CD8-positive, alpha-beta memory T cell (primary cell): ENCODE measurements around the gene ZNF574. TPM values are rescaled to one million over a fixed set of nuclear protein-coding genes. Genes with fewer than 3 reads are reported as not detected.
A peak's percentile ranks its signal among the peaks of the same experiment; 100 is the strongest.

ENCODE experiments used
- CTCF ChIA-PET: fragments of 350-600 bp; sonication (Branson Sonifier 250); formaldehyde crosslinking; loops from one replicate; lab custom pipeline; 2021; ENCODE audit warnings: antibody characterized with exemption; lab: Charles Lee
- POLR2A ChIA-PET: fragments of 350-600 bp; sonication (Branson Sonifier 250); formaldehyde crosslinking; loops from one replicate; lab custom pipeline; 2021; ENCODE audit warnings: antibody characterized with exemption; lab: Charles Lee
- DNase-seq, 5 donors: peaks; one replicate each; pipeline versions ENCODE4 v3.0.0 to v3.0.0-alpha.2; 2020 to 2022; ENCODE audit warnings: mixed read lengths in 1 of 5
- H3K27ac ChIP-seq: one replicate; pipeline ENCODE4 v1.7.0; 2013; ENCODE audit warnings: low read depth, mild to moderate bottlenecking, low read length, moderate library complexity
- H3K27me3 ChIP-seq: 2 replicates; pipeline ENCODE4 v1.7.0; 2013; ENCODE audit warnings: low read length, mild to moderate bottlenecking; ENCODE audit not compliant: insufficient read depth, poor library complexity, severe bottlenecking
- H3K36me3 ChIP-seq: 2 replicates; pipeline ENCODE4 v1.7.0; 2013; ENCODE audit warnings: mild to moderate bottlenecking, low read length, moderate library complexity; ENCODE audit not compliant: insufficient read depth
- H3K4me1 ChIP-seq: 2 replicates; pipeline ENCODE4 v1.7.0; 2013; ENCODE audit warnings: mild to moderate bottlenecking, low read length, moderate library complexity; ENCODE audit not compliant: insufficient read depth
- H3K4me3 ChIP-seq: 2 replicates; pipeline ENCODE4 v1.7.0; 2013; ENCODE audit warnings: mild to moderate bottlenecking, low read length
- H3K9me3 ChIP-seq: 2 replicates; pipeline ENCODE4 v1.7.0; 2013; ENCODE audit warnings: mild to moderate bottlenecking, low read length
- H3K27ac Mint-ChIP-seq, 8 donors: one replicate each; pipeline ENCODE4 v1.8.0; 2020 to 2021; ENCODE audit warnings: mixed read lengths in 8 of 8, mild to moderate bottlenecking in 6 of 8, inconsistent platforms in 3 of 8, moderate library complexity in 3 of 8
- H3K27me3 Mint-ChIP-seq, 2 donors: one replicate each; pipeline ENCODE4 v1.8.0; 2020 to 2021; ENCODE audit warnings: mixed read lengths in 2 of 2, mild to moderate bottlenecking in 1 of 2, moderate library complexity in 1 of 2
- H3K36me3 Mint-ChIP-seq, 3 donors: one replicate each; pipeline ENCODE4 v1.8.0; 2020 to 2021; ENCODE audit warnings: mixed read lengths in 3 of 3, inconsistent platforms in 1 of 3, mild to moderate bottlenecking in 1 of 3
- H3K4me1 Mint-ChIP-seq, 3 donors: one replicate each; pipeline ENCODE4 v1.8.0; 2020 to 2021; ENCODE audit warnings: mixed read lengths in 3 of 3, inconsistent platforms in 1 of 3, mild to moderate bottlenecking in 1 of 3
- H3K4me3 Mint-ChIP-seq, 7 donors: one replicate each; pipeline ENCODE4 v1.8.0; 2020 to 2021; ENCODE audit warnings: mixed read lengths in 7 of 7, mild to moderate bottlenecking in 6 of 7, moderate library complexity in 4 of 7, inconsistent platforms in 2 of 7
- H3K9me3 Mint-ChIP-seq, 5 donors: one replicate each; pipeline ENCODE4 v1.8.0; 2020 to 2022; ENCODE audit warnings: mixed read lengths in 5 of 5, mild to moderate bottlenecking in 3 of 5, moderate library complexity in 2 of 5, inconsistent platforms in 1 of 5
- polyA plus RNA-seq: library from polyadenylated mRNA; unstranded; fragments of 300-500 nt; fragmentation: Illumina TruSeq; gene quantifications from one replicate; pipeline ENCODE4 v1.2.3, GENCODE V29; 2021
- total RNA-seq, 2 experiments: library from RNA; stranded (reverse); gene quantifications; one replicate each; pipeline ENCODE4 v1.2.3, GENCODE V29; 2021

ZNF574 gene
- total and polyA plus RNA-seq, 3 experiments from 2014 or later: 18.8 to 24.9 (median 21.9) TPM

DNA sequence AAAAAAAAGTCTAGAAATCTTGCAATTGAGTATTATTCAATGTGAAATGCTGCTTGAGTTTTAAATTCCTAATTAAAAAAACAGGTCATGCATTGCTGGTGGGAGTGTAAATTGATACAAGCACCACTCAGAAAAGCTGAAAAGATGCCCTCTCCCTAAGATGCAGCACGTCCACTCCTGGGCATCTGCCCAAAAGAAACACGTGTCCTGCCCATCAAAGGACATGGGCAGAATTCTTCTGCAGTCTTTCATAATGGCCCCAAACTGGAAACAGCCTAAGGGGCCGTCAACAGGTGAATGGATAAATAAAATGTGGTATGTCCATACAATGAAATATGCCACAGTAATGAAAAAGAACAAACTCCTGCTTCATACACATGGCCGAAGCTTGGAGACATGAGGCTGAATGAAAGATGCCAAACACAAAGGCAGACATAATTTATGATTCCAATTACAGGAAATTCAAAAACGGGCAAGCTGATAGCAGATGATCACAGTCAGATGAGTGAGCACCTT is 48.5 kb downstream of the ZNF574 start:
- ChIA-PET CTCF (interaction anchor here (0.8 to 4.1 kb wide), 7 partner anchors 8 to 119 kb away, joined by 3 to 31 read pairs (median 6); partner anchors contain the start of genes POU2F2 and ZNF574), POLR2A (no interaction called here)
- H3K27me3 Mint-ChIP-seq: no peaks in the 10 kb centered on the region
- Histone ChIP-seq H3K9me3 (no peaks in the 10 kb centered on the region), H3K27ac (no peak overlapping the region), H3K4me3 (no peak overlapping the region), H3K27me3 (no peaks in the 10 kb centered on the region), H3K4me1 (peaks cover 48% of the 10 kb centered on the region), H3K36me3 (no peaks in the 10 kb centered on the region)
- H3K27ac Mint-ChIP-seq: peak overlapping the region; percentile 37 to 92 (median 62)
- peak overlapping the region in 1 of 7 donors; percentile 24 for H3K4me3 Mint-ChIP-seq
- peaks cover 0 to 20% (median 1%) of the 10 kb centered on the region in 3 donors for H3K36me3 Mint-ChIP-seq
- DNase-seq: no peak
- peaks cover 63 to 83% (median 71%) of the 10 kb centered on the region in 3 donors for H3K4me1 Mint-ChIP-seq
- no peaks in the 10 kb centered on the region for H3K9me3 Mint-ChIP-seq

DNA sequence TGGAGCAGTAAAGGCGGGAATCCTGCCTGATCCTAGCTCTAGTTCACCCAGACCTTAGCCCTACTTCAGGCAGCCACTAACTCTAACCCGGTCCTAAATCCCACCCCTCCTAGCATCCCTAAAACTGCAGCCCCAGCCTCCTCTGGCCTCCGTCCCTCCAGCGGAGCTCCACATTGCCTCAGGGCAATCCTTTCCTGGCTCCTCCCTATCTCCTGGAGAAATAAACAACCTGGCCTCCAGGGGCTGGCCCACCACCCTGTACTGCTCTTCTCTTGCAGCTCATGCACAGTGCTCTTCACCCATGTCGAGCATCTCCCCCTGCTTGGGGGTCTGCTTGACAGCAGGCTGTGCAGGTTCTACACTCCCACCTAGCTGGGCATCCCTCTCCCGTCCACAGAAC is 49.6 kb downstream of the ZNF574 start:
- peaks cover 74 to 92% (median 81%) of the 10 kb centered on the region in 3 donors for H3K4me1 Mint-ChIP-seq
- no peak overlapping the region for H3K27ac ChIP-seq
- no peaks in the 10 kb centered on the region for H3K36me3 ChIP-seq

DNA sequence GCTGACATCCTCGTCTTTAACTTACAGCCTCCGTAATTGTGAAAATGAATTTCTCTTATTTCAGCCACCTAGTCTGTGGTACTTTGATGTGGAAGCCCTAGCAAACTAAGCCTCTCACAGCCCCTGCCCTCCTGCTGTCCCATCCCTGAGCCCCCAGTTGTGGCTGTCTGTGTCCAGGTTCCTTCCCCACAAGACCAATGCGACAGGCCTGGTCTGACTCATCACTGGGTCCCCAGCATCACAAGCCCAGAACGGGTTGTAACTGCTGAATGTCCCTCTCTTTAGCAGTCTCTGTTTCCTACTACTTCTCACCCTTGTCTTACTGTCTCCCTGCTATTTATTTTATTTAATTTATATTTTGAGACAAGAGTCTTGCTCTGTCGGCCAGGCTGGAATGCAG is 50.6 kb downstream of the ZNF574 start:
- Mint-ChIP-seq H3K36me3 (peaks cover 0 to 22% (median 1%) of the 10 kb centered on the region in 3 donors), H3K27ac (peak overlapping the region in 7 of 8 donors; percentile 62 to 94 (median 72)), H3K4me1 (peaks cover 71 to 90% (median 79%) of the 10 kb centered on the region in 3 donors), H3K9me3 (no peaks in the 10 kb centered on the region), H3K27me3 (no peaks in the 10 kb centered on the region), H3K4me3 (no peak overlapping the region)
- Histone ChIP-seq H3K9me3 (no peaks in the 10 kb centered on the region), H3K4me3 (no peak overlapping the region), H3K36me3 (no peaks in the 10 kb centered on the region), H3K4me1 (peaks cover 58% of the 10 kb centered on the region), H3K27me3 (no peaks in the 10 kb centered on the region), H3K27ac (no peak overlapping the region)
- DNase-seq: no peak
- ChIA-PET POLR2A (no interaction called here), CTCF (interaction anchor here (1.0 to 2.7 kb wide), 2 partner anchors 11 to 18 kb away, joined by 3 to 10 read pairs; no protein-coding TSS in a partner anchor)

More for the DNA sequence above, 49.6 kb downstream of the ZNF574 start:
- H3K4me3 Mint-ChIP-seq: peak overlapping the region in 2 of 7 donors; percentile 5 to 25
- H3K36me3 Mint-ChIP-seq: peaks cover 0 to 20% (median 1%) of the 10 kb centered on the region in 3 donors
- no peaks in the 10 kb centered on the region for H3K27me3 Mint-ChIP-seq
- Histone ChIP-seq H3K27me3 (no peaks in the 10 kb centered on the region), H3K9me3 (no peaks in the 10 kb centered on the region), H3K4me3 (no peak overlapping the region), H3K4me1 (peaks cover 57% of the 10 kb centered on the region)
- ChIA-PET CTCF (interaction anchor here (0.8 to 4.1 kb wide), 3 partner anchors 16 to 118 kb away, joined by 3 to 31 read pairs (median 3); partner anchors contain the start of gene ZNF574), POLR2A (no interaction called here)
- no peak for DNase-seq
- H3K9me3 Mint-ChIP-seq: no peaks in the 10 kb centered on the region
- H3K27ac Mint-ChIP-seq: peak overlapping the region in 7 of 8 donors; percentile 33 to 86 (median 81)

DNA sequence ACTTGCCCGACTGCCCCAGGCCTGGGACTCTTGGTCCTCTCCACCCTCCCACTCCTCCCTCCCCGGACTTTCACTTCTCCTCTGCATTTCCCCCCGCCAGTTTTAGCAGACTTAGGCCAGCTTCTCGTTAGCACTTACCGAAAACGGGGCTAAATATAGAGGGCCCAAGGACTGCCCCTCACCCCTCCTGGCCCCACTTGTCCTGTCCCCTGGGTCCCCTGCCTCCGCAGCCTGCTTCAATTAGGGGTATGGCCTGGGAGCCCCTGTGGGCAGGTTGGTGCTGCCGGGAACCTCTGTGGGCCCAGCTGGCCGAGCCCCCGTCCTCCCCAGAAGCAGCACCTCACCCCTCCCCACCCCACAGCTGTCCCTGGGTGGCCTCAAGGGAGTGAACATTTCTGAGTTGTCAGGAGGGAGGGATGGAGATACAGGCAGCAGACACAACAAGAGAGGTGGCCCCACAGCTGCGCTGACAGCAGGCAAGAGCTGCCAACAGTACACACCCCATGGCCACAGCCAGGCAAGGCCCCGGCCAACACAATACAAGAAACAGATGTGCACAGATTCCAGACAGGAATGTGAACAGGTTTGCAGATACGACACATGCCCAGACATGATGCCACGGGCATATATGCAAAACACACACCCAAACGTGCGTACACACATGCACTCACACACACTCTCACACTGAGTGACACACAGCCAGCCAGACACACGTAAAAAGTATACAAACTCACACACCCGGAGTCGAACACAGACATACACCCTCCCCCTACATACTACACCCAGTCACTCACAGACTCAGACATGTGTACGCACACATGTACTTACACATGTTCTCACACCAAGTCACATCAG is 53.7 kb downstream of the ZNF574 start:
- Mint-ChIP-seq H3K27me3 (no peaks in the 10 kb centered on the region), H3K36me3 (peaks cover 0 to 19% (median under 1%) of the 10 kb centered on the region in 3 donors), H3K4me3 (peak overlapping the region in 6 of 7 donors; percentile 25 to 75 (median 51)), H3K4me1 (peaks cover 63 to 88% (median 73%) of the 10 kb centered on the region in 3 donors), H3K27ac (peak overlapping the region; percentile 58 to 89 (median 70)), H3K9me3 (no peaks in the 10 kb centered on the region)
- Histone ChIP-seq H3K9me3 (no peaks in the 10 kb centered on the region), H3K36me3 (no peaks in the 10 kb centered on the region), H3K27me3 (no peaks in the 10 kb centered on the region), H3K4me1 (peaks cover 48% of the 10 kb centered on the region), H3K27ac (no peak overlapping the region), H3K4me3 (no peak overlapping the region)
- peak in 1 of 5 donors; percentile 8 for DNase-seq
- CTCF ChIA-PET: interaction anchor here (1.6 to 2.7 kb wide), 2 partner anchors 21 to 150 kb away, joined by 4 to 10 read pairs; no protein-coding TSS in a partner anchor
- POLR2A ChIA-PET: no interaction called here

DNA sequence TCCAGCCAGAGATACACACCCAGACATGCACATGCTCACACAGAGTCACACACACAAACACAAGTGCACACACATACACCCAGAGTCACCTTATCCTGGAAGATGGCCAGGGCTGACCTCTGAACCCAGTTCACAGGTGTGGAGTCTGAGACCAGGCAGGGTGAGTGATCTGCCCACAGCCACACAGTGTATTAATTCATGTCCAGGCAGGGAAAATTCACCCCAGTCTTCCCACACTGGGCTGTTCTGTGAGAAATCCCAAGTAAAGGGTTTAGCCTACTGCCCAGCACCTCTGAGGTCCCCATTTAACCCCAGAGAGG is 54.2 kb downstream of the ZNF574 start:
- Mint-ChIP-seq H3K36me3 (peaks cover 0 to 17% (median 0%) of the 10 kb centered on the region in 3 donors), H3K27me3 (no peaks in the 10 kb centered on the region), H3K9me3 (no peaks in the 10 kb centered on the region), H3K4me1 (peaks cover 64 to 86% (median 72%) of the 10 kb centered on the region in 3 donors), H3K4me3 (peak overlapping the region; percentile 44 to 92 (median 53)), H3K27ac (peak overlapping the region; percentile 8 to 91 (median 59))
- DNase-seq: no peak
- Histone ChIP-seq H3K4me1 (peaks cover 46% of the 10 kb centered on the region), H3K9me3 (no peaks in the 10 kb centered on the region), H3K27me3 (no peaks in the 10 kb centered on the region), H3K4me3 (no peak overlapping the region), H3K27ac (no peak overlapping the region), H3K36me3 (no peaks in the 10 kb centered on the region)
- POLR2A ChIA-PET: no interaction called here
- CTCF ChIA-PET: interaction anchor here (1.6 kb wide), 1 partner anchor 149 kb away, joined by 4 read pairs; no protein-coding TSS in a partner anchor

Other genes starting within 250 kb of the ZNF574 start
- gene LYPD4, start 231.5 kb upstream of the ZNF574 start, total RNA-seq: not detected
- not detected for gene LYPD4, start 231.5 kb upstream of the ZNF574 start, polyA plus RNA-seq
- gene DMRTC2, start 231.1 kb upstream of the ZNF574 start, total RNA-seq: not detected
- not detected for gene DMRTC2, start 231.1 kb upstream of the ZNF574 start, polyA plus RNA-seq
- gene RPS19, start 215.9 kb upstream of the ZNF574 start, total RNA-seq: 1,000 to 10,000 TPM; 3,036 to 3,142 TPM
- gene RPS19, start 215.9 kb upstream of the ZNF574 start, polyA plus RNA-seq: 6,195 TPM
- 1 to 10 TPM; 1.3 to 2.2 TPM for gene CD79A, start 198.9 kb upstream of the ZNF574 start, total RNA-seq
- 9.4 TPM for gene CD79A, start 198.9 kb upstream of the ZNF574 start, polyA plus RNA-seq
- 100 to 1,000 TPM; 295 to 312 TPM for gene ARHGEF1, start 193.0 kb upstream of the ZNF574 start, total RNA-seq
- gene ARHGEF1, start 193.0 kb upstream of the ZNF574 start, polyA plus RNA-seq: 350 TPM
- 1 to 10 TPM; 1.3 to 1.4 TPM for gene ERFL, start 147.7 kb upstream of the ZNF574 start, total RNA-seq
- not detected for gene ERFL, start 147.7 kb upstream of the ZNF574 start, polyA plus RNA-seq
- 10 to 100 TPM; 74.7 to 83.3 TPM for gene RABAC1, start 116.8 kb upstream of the ZNF574 start, total RNA-seq
- 220 TPM for gene RABAC1, start 116.8 kb upstream of the ZNF574 start, polyA plus RNA-seq
- gene ATP1A3, start 81.9 kb upstream of the ZNF574 start, total RNA-seq: 1 to 10 TPM; 1.9 to 4.1 TPM
- gene ATP1A3, start 81.9 kb upstream of the ZNF574 start, polyA plus RNA-seq: 8.2 TPM
- gene GRIK5, start 6.0 kb upstream of the ZNF574 start, total RNA-seq: under 1 TPM; 0.31 to 0.39 TPM
- not detected for gene GRIK5, start 6.0 kb upstream of the ZNF574 start, polyA plus RNA-seq
- 10 to 100 TPM; 46.7 to 47.9 TPM for gene POU2F2, start 56.3 kb downstream of the ZNF574 start, total RNA-seq
- gene POU2F2, start 56.3 kb downstream of the ZNF574 start, polyA plus RNA-seq: 8.5 TPM
- 10 to 100 TPM; 30.0 to 32.7 TPM for gene DEDD2, start 141.5 kb downstream of the ZNF574 start, total RNA-seq
- gene DEDD2, start 141.5 kb downstream of the ZNF574 start, polyA plus RNA-seq: 163 TPM
- 10 to 100 TPM; 18.4 to 20.5 TPM for gene ZNF526, start 144.1 kb downstream of the ZNF574 start, total RNA-seq
- 9.0 TPM for gene ZNF526, start 144.1 kb downstream of the ZNF574 start, polyA plus RNA-seq
- 10 to 100 TPM; 52.9 to 53.5 TPM for gene GSK3A, start 166.4 kb downstream of the ZNF574 start, total RNA-seq
- gene GSK3A, start 166.4 kb downstream of the ZNF574 start, polyA plus RNA-seq: 23.8 TPM
- 10 to 100 TPM; 58.7 to 64.7 TPM for gene ERF, start 179.0 kb downstream of the ZNF574 start, total RNA-seq
- 5.1 TPM for gene ERF, start 179.0 kb downstream of the ZNF574 start, polyA plus RNA-seq
- gene CIC, start 193.1 kb downstream of the ZNF574 start, total RNA-seq: 10 to 100 TPM; 53.9 to 60.4 TPM
- gene CIC, start 193.1 kb downstream of the ZNF574 start, polyA plus RNA-seq: 2.7 TPM
- 1 to 10 TPM in 1 of 2 experiments, under 1 TPM in 1; 0.73 to 1.0 TPM for gene PRR19, start 226.0 kb downstream of the ZNF574 start, total RNA-seq
- 0.64 TPM for gene PRR19, start 226.0 kb downstream of the ZNF574 start, polyA plus RNA-seq
- gene PAFAH1B3, start 226.5 kb downstream of the ZNF574 start, total RNA-seq: 10 to 100 TPM; 48.1 to 48.9 TPM
- 36.9 TPM for gene PAFAH1B3, start 226.5 kb downstream of the ZNF574 start, polyA plus RNA-seq
- gene TMEM145, start 237.1 kb downstream of the ZNF574 start, total RNA-seq: under 1 TPM in 1 of 2 experiments, not detected in 1; 0.15 TPM
- not detected for gene TMEM145, start 237.1 kb downstream of the ZNF574 start, polyA plus RNA-seq
- 10 to 100 TPM; 10.2 to 10.6 TPM for gene MEGF8, start 249.5 kb downstream of the ZNF574 start, total RNA-seq
- 0.41 TPM for gene MEGF8, start 249.5 kb downstream of the ZNF574 start, polyA plus RNA-seq